ENCODE data around the gene FAM120A.

DNA sequence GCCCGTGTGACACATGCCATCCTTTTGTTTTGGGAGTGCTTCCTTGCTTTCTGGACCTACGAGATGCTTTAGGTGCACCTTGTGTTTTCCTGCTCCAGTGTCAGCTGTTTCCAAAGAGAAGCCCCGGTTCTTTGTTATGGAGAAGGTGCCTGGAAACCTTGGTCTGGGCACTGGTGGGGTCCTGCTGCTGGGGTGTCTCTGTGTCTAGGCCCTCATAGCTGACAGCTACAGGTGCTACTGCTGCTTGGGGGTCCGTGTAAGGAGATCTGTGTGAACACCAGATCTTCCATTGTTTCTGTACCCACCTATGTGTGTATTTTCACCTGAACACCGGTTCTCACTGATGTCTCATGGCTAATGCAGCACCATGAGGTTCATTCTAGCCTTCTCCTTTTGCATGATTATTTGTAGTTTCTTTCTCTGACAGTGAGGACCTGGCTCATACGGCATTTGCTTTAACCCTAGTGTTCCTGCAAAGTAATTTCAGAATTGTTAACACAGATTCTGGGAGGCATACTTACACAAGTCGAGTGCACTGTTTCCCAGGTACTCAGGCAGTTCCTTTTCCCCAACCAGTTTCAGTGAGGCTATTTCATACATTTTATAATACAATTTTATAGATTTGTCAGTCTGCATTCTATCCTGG is 15.1 kb downstream of the FAM120A start:
- no peak for TF ChIP-seq POLR2A (IDR thresholded peaks at IDR 0.05)
- TF ChIP-seq, protein P1, sequence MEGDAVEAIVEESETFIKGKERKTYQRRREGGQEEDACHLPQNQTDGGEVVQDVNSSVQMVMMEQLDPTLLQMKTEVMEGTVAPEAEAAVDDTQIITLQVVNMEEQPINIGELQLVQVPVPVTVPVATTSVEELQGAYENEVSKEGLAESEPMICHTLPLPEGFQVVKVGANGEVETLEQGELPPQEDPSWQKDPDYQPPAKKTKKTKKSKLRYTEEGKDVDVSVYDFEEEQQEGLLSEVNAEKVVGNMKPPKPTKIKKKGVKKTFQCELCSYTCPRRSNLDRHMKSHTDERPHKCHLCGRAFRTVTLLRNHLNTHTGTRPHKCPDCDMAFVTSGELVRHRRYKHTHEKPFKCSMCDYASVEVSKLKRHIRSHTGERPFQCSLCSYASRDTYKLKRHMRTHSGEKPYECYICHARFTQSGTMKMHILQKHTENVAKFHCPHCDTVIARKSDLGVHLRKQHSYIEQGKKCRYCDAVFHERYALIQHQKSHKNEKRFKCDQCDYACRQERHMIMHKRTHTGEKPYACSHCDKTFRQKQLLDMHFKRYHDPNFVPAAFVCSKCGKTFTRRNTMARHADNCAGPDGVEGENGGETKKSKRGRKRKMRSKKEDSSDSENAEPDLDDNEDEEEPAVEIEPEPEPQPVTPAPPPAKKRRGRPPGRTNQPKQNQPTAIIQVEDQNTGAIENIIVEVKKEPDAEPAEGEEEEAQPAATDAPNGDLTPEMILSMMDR (IDR thresholded peaks at IDR 0.05), result no peak

Data from body of pancreas (tissue), 4 donors.